Neural progenitor cell (in vitro differentiated cells): Measurements from ENCODE around the gene SSTR5. TPM values are rescaled to one million over a fixed set of nuclear protein-coding genes. Genes with fewer than 3 reads are reported as not detected.
A peak's percentile ranks its signal among the peaks of the same experiment; 100 is the strongest.

Source experiments
- DNase-seq: peaks from one replicate; pipeline ENCODE4 v3.0.0-alpha.2; 2016; ENCODE audit warnings: low spot score
- H2AFZ ChIP-seq: fragments of 200-600 bp; sonication (generic); replicated peaks from 2 replicates; pipeline ENCODE4 v1.6.1; 2016; ENCODE audit warnings: antibody characterized with exemption
- H3F3A ChIP-seq: fragments of 200-600 bp; sonication (generic); 2 replicates; pipeline ENCODE4 v1.6.1; 2016; ENCODE audit warnings: antibody characterized with exemption, low read depth
- H3K27ac ChIP-seq: fragments of 200-600 bp; sonication (generic); 2 replicates; pipeline ENCODE4 v1.5.1; 2016; ENCODE audit warnings: mild to moderate bottlenecking
- H3K27me3 ChIP-seq: fragments of 200-600 bp; sonication (generic); 2 replicates; pipeline ENCODE4 v1.6.1; 2016; ENCODE audit warnings: mild to moderate bottlenecking, moderate library complexity
- H3K36me3 ChIP-seq: fragments of 200-600 bp; sonication (generic); 2 replicates; pipeline ENCODE4 v1.5.1; 2016
- H3K4me1 ChIP-seq: fragments of 200-600 bp; sonication (generic); 2 replicates; pipeline ENCODE4 v1.6.1; 2016; ENCODE audit warnings: mixed run types
- H3K4me2 ChIP-seq: fragments of 200-600 bp; sonication (generic); 2 replicates; pipeline ENCODE4 v1.6.1; 2016
- H3K4me3 ChIP-seq: fragments of 200-600 bp; sonication (generic); 2 replicates; pipeline ENCODE4 v1.5.1; 2016
- H3K79me2 ChIP-seq: fragments of 200-600 bp; sonication (generic); 2 replicates; pipeline ENCODE4 v1.6.1; 2016; ENCODE audit warnings: low read depth
- H3K9ac ChIP-seq: fragments of 200-600 bp; sonication (generic); 2 replicates; pipeline ENCODE4 v1.6.1; 2016
- H3K9me3 ChIP-seq: fragments of 200-600 bp; sonication (generic); 2 replicates; pipeline ENCODE4 v1.5.1; 2016; ENCODE audit warnings: low read depth
- H4K20me1 ChIP-seq: fragments of 200-600 bp; sonication (generic); 2 replicates; pipeline ENCODE4 v1.6.1; 2016; ENCODE audit warnings: low read depth
- H3K27ac Mint-ChIP-seq: 3 replicates; pipeline ENCODE4 v1.8.0; 2021; ENCODE audit warnings: mixed read lengths
- H3K27me3 Mint-ChIP-seq: 2 replicates; pipeline ENCODE4 v1.8.0; 2022; ENCODE audit warnings: low read depth, mild to moderate bottlenecking, inconsistent platforms, moderate library complexity, mixed read lengths; ENCODE audit not compliant: insufficient read depth
- H3K36me3 Mint-ChIP-seq: 3 replicates; pipeline ENCODE4 v1.8.0; 2021; ENCODE audit warnings: mixed read lengths
- H3K4me1 Mint-ChIP-seq: 3 replicates; pipeline ENCODE4 v1.8.0; 2021; ENCODE audit warnings: mixed read lengths
- H3K4me3 Mint-ChIP-seq: 3 replicates; pipeline ENCODE4 v1.8.0; 2021; ENCODE audit warnings: mild to moderate bottlenecking, moderate library complexity, mixed read lengths
- H3K9me3 Mint-ChIP-seq: 3 replicates; pipeline ENCODE4 v1.8.0; 2020; ENCODE audit warnings: mixed read lengths
- EZH2 ChIP-seq: fragments of 200-600 bp; sonication (generic); IDR thresholded peaks from 2 replicates; pipeline ENCODE4 v1.6.1; 2017; ENCODE audit warnings: antibody characterized with exemption, mild to moderate bottlenecking, moderate library complexity
- EZH2phosphoT487 ChIP-seq: fragments of 200-600 bp; sonication (generic); IDR thresholded peaks from 2 replicates; pipeline ENCODE4 v1.6.1; 2017; ENCODE audit warnings: antibody characterized with exemption
- total RNA-seq: library from RNA; depleted of rRNA; stranded (reverse); fragments of >200 nt; gene quantifications from 2 replicates; pipeline ENCODE4 v1.2.3, GENCODE V29; 2015; ENCODE audit warnings: low replicate concordance
- TF ChIP-seq, protein P1 (sequence below): fragments of 200-600 bp; sonication (generic); IDR thresholded peaks from 2 replicates; pipeline ENCODE4 v1.5.1; 2017; ENCODE audit warnings: antibody characterized with exemption, mild to moderate bottlenecking

Gene SSTR5
- total RNA-seq, 1 donor from 2014 or later: not detected

DNA sequence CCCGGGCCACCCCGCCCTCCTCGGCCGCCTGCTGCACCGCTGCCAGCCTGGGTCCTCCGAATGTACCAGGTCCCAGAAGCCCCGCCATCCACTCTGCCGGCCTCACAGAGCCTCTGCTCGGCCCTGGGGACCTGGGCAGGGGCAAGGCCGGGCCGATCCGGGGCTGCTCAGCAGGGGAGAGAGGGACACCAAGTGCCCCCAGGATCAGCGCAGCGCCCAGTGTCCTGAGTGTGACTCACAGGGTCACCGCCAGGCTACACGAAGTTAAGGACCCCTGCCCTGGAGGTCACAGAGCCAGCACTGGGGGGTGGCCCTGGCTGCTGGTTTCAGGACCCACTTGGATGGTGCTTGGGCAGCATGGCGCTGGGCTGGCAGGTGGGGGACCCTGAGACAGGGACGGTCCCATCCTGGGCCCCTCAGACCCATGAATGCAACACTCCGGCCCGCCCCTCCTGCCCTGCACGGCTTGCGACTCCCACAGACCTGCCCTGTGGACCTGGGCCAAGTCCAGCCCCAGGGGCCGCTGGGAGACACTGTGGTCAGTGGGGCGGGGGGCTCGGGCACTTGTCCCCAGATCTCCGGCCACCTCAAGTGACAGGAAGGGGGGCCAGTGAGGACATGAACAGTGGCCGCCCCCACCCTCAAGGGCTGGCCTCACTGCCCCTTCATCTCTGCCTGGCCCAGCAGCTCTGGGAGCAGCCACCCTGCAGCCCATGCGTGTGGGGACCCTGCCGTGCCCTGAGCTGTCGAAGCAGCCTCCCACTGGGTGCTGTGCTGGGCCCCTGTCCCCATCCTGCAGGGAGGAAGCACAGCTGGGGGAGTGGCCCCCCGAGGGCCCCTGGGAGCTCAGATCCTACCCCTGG is 23.2 kb upstream of the SSTR5 start:
- Histone ChIP-seq H2AFZ (no peak overlapping the region), H3K4me1 (peaks cover 10% of the 10 kb centered on the region), H3K79me2 (no peaks in the 10 kb centered on the region), H3K4me3 (no peak overlapping the region), H3K27me3 (no peaks in the 10 kb centered on the region), H3F3A (no peaks in the 10 kb centered on the region), H3K27ac (no peak overlapping the region), H3K9ac (no peak overlapping the region), H3K4me2 (peak overlapping the region; percentile 62), H3K9me3 (no peaks in the 10 kb centered on the region), H4K20me1 (no peaks in the 10 kb centered on the region), H3K36me3 (no peaks in the 10 kb centered on the region)
- Mint-ChIP-seq H3K27ac (no peak overlapping the region), H3K4me1 (peaks cover 5% of the 10 kb centered on the region), H3K27me3 (peaks cover 4% of the 10 kb centered on the region), H3K9me3 (no peaks in the 10 kb centered on the region), H3K36me3 (no peaks in the 10 kb centered on the region), H3K4me3 (no peak overlapping the region)
- DNase-seq: no peak
- TF ChIP-seq, protein P1, sequence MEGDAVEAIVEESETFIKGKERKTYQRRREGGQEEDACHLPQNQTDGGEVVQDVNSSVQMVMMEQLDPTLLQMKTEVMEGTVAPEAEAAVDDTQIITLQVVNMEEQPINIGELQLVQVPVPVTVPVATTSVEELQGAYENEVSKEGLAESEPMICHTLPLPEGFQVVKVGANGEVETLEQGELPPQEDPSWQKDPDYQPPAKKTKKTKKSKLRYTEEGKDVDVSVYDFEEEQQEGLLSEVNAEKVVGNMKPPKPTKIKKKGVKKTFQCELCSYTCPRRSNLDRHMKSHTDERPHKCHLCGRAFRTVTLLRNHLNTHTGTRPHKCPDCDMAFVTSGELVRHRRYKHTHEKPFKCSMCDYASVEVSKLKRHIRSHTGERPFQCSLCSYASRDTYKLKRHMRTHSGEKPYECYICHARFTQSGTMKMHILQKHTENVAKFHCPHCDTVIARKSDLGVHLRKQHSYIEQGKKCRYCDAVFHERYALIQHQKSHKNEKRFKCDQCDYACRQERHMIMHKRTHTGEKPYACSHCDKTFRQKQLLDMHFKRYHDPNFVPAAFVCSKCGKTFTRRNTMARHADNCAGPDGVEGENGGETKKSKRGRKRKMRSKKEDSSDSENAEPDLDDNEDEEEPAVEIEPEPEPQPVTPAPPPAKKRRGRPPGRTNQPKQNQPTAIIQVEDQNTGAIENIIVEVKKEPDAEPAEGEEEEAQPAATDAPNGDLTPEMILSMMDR: no peak
- TF ChIP-seq EZH2phosphoT487 (no peak), EZH2 (no peak)

- no peak overlapping the region for H2AFZ ChIP-seq
- H3K79me2 ChIP-seq: no peaks in the 10 kb centered on the region
- peaks cover 4% of the 10 kb centered on the region for H3K27me3 Mint-ChIP-seq
- no peaks in the 10 kb centered on the region for H4K20me1 ChIP-seq
- no peak overlapping the region for H3K27ac Mint-ChIP-seq
- no peaks in the 10 kb centered on the region for H3K36me3 ChIP-seq
- H3F3A ChIP-seq: no peaks in the 10 kb centered on the region
- H3K4me3 Mint-ChIP-seq: no peak overlapping the region
- no peak overlapping the region for H3K9ac ChIP-seq
- H3K4me1 Mint-ChIP-seq: peaks cover 5% of the 10 kb centered on the region
- H3K27ac ChIP-seq: no peak overlapping the region
- H3K4me1 ChIP-seq: peaks cover 15% of the 10 kb centered on the region
- H3K36me3 Mint-ChIP-seq: no peaks in the 10 kb centered on the region
- H3K27me3 ChIP-seq: no peaks in the 10 kb centered on the region
- H3K9me3 ChIP-seq: no peaks in the 10 kb centered on the region
- H3K9me3 Mint-ChIP-seq: no peaks in the 10 kb centered on the region
- no peak for TF ChIP-seq EZH2phosphoT487
- TF ChIP-seq EZH2: no peak
- TF ChIP-seq, protein P1: no peak
- H3K4me2 ChIP-seq: no peak overlapping the region
- H3K4me3 ChIP-seq: no peak overlapping the region
- DNase-seq: no peak
Measured at GRCh38 chr16:1049976-1050247, 22.6 kb upstream of the SSTR5 start.

GRCh38 chr16:1050516-1050915 is 22.0 kb upstream of the SSTR5 start:
- no peak for TF ChIP-seq EZH2
- Mint-ChIP-seq H3K9me3 (no peaks in the 10 kb centered on the region), H3K36me3 (no peaks in the 10 kb centered on the region), H3K27me3 (peaks cover 7% of the 10 kb centered on the region), H3K27ac (peak overlapping the region; percentile 60), H3K4me1 (peaks cover 3% of the 10 kb centered on the region), H3K4me3 (no peak overlapping the region)
- H3K4me2 ChIP-seq: no peak overlapping the region
- H3K9ac ChIP-seq: no peak overlapping the region
- no peak for DNase-seq
- H3F3A ChIP-seq: no peaks in the 10 kb centered on the region
- H3K4me1 ChIP-seq: peaks cover 16% of the 10 kb centered on the region
- no peak overlapping the region for H2AFZ ChIP-seq
- no peaks in the 10 kb centered on the region for H3K79me2 ChIP-seq
- H3K27ac ChIP-seq: no peak overlapping the region
- H3K27me3 ChIP-seq: no peaks in the 10 kb centered on the region
- no peak overlapping the region for H3K4me3 ChIP-seq
- H3K9me3 ChIP-seq: no peaks in the 10 kb centered on the region
- no peaks in the 10 kb centered on the region for H3K36me3 ChIP-seq
- no peaks in the 10 kb centered on the region for H4K20me1 ChIP-seq

DNA sequence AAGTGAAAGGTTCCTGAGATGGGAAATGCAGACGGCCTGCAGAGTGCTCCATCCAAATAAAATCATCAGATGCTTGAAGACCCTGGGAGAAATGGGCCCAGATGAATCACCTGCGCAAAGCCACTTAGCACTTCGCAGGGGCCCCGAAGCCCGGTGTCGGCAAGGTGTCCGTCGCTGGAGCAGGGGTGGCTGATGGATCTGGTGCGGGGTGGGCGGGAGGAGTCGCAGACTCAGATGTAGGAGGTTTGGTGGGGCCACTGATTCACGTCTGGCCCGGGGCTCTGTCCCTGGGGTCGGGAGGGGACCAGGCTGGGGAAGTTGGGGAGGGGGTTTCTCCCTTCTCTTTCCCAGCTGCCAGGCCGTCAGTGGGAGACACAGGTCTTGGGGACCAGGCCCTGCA is 21.6 kb upstream of the SSTR5 start:
- no peaks in the 10 kb centered on the region for H3K27me3 ChIP-seq
- H3F3A ChIP-seq: no peaks in the 10 kb centered on the region
- no peak overlapping the region for H3K4me2 ChIP-seq
- no peaks in the 10 kb centered on the region for H3K9me3 ChIP-seq
- no peak overlapping the region for H3K4me3 ChIP-seq
- H3K79me2 ChIP-seq: no peaks in the 10 kb centered on the region
- H3K27ac Mint-ChIP-seq: peak overlapping the region; percentile 60
- H3K4me1 Mint-ChIP-seq: peaks cover 3% of the 10 kb centered on the region
- no peak for DNase-seq
- no peak overlapping the region for H3K9ac ChIP-seq
- H4K20me1 ChIP-seq: no peaks in the 10 kb centered on the region
- no peak overlapping the region for H2AFZ ChIP-seq
- H3K36me3 ChIP-seq: no peaks in the 10 kb centered on the region
- peaks cover 10% of the 10 kb centered on the region for H3K27me3 Mint-ChIP-seq
- peaks cover 16% of the 10 kb centered on the region for H3K4me1 ChIP-seq
- H3K36me3 Mint-ChIP-seq: no peaks in the 10 kb centered on the region
- H3K9me3 Mint-ChIP-seq: no peaks in the 10 kb centered on the region
- no peak for TF ChIP-seq EZH2phosphoT487
- TF ChIP-seq EZH2: no peak
- TF ChIP-seq, protein P1: no peak
- H3K4me3 Mint-ChIP-seq: no peak overlapping the region
- H3K27ac ChIP-seq: no peak overlapping the region
